HG03175 (cell line): ENCODE measurements around the gene MICALL1.

Experiments
- ATAC-seq: cut with Tn5 transposase; IDR thresholded peaks from one replicate; pipeline ENCODE4 v1.9.1; 2021; ENCODE audit warnings: mild to moderate bottlenecking, moderate library complexity; ENCODE audit not compliant: unreplicated experiment

The MICALL1 gene

GRCh38 chr22:37904572-37905533 lies 1.2 kb upstream of the MICALL1 start:
- no peak for ATAC-seq

GRCh38 chr22:37906364-37907008 lies 389 bp downstream of the MICALL1 start:
- peak; percentile 36 for ATAC-seq

- ATAC-seq = no peak
Measured at GRCh38 chr22:37907036-37907954, 1.2 kb downstream of the MICALL1 start.

DNA sequence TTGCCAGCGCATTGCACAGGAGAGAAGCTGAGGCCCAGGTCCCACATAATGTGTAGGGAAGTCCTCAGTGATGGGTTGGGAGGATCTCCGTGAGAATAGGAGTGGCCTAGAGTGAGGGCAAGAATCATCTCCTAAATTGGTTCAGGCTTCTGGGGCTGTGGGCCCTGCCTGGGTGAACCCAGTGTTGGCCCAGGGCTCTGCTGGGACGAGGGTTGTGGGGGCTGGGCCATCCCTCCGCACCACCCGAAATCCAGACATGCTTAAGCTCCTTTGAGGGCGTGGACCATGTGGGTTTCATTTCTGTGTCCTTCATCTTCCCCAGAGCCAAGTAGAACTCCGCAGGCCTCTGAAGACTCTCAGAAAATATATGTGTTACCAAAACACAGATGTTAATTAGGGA lies 3.7 kb downstream of the MICALL1 start:
- no peak for ATAC-seq

DNA sequence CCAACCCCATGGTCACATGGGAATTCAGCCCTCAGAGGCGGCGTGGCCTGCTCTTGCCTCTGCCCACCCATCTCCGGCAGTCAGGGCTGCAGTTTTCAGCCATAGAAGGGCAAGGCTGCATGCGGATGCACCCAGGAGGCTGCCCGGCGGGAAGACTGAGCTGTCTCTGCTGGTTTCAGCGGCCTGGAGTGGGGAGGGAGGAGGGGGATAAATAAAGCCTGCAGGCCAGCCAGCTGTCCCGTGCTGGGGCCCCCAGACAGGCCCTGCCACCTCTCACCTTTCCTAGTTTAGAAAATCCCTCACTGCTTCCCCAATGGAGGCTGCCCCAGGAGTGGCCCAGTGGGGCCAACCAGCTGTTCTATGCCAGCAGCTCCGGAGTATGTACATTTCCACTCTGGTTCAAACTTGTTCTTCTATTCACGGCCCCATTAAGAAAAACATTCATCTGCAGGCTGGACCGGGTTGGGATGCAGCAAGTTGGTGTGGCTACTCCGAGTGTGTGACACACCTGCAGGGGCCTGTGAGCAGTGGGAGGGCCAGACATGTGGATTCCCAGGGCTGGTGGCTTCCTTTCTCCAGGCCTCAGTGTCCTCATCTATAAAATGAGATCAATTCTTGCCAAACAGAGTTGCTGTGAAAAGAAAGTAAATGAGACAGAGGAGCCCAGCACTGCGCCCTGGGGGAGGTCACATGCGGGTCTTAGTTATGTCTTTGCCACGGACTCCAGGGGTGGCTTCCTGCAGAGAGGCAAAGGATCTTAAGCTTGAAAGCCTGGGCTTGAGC lies 5.0 kb downstream of the MICALL1 start:
- no peak for ATAC-seq

DNA sequence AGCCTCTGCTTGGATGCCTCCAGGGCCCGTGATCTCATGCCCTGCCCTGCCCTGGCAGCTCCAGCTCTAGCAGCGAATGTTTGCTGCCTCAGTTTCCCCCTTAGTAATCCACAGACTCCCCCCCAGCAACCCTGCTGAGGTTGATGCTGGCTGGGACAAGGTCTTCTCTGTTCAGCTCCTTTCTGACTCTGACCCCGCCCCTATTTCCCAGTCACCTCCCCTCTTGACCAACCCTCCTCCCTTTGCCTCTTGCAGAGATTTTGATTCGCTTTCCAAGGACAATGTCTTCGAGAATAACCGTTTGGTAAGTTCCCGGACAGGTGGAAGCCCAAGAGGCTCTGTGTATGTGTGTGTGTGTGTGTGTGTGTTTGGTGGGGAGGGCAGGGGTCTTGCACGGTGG lies 5.6 kb downstream of the MICALL1 start:
- no peak for ATAC-seq

- ATAC-seq = no peak
Measured at GRCh38 chr22:37912171-37912570, 6.1 kb downstream of the MICALL1 start.

DNA sequence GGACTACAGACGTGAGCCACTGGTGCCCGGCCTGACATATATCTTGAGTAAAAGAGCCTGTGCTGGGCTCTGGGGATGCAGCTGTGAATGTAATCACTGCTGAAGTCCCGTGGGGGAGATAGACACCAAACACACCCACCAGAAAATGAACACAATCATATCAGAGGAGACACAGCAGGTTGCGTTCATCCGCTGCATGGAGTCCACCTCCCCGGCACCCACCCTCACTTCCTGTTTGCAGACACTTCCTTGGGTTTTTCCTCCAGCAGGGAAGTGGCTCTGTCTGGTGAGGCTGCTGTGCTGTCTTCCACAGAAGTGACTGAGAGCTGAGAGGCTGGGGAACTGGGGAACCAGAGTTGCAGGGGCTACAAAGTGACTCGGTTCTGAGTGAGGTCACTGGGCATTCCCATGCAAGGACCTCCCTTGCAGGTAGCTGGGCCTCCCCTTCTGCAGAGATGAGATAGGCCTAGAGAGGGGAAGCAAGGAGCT lies 7.2 kb downstream of the MICALL1 start:
- no peak for ATAC-seq

- no peak for ATAC-seq
Measured at GRCh38 chr22:37916311-37916710, 10.2 kb downstream of the MICALL1 start.

- ATAC-seq = no peak
Measured at GRCh38 chr22:37917874-37918548, 11.9 kb downstream of the MICALL1 start.

DNA sequence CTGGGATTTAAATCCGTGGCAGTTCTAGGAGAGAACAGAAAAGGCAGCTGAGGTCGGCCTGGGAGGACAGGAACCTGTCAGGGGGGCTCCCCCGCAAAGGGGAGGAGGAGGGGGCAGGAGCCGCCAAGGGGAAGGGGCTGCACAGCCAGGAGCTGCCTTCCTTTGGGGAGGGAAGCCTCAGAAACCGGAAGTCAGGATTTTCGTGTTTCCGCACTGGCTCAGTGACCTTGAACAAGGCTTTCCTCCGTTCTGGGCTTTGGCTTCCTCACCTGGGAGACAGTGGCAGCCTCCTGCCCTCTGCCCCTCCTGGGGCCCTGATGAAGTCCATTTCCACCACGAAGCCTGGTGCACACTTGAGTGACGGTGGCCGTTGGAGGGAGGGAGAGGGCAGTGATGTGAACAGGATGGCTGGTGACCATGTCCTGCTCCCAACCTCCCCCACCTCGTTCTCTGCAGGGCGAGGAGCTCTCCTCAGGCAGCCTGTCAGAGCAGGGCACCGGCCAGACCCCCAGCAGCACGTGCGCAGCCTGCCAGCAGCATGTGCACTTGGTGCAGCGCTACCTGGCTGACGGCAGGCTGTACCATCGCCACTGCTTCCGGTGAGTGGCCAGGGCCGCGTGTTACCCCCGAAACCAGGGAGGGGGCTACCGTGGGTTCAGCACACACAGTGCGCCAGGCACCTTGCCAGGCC lies 12.6 kb downstream of the MICALL1 start:
- ATAC-seq = no peak

DNA sequence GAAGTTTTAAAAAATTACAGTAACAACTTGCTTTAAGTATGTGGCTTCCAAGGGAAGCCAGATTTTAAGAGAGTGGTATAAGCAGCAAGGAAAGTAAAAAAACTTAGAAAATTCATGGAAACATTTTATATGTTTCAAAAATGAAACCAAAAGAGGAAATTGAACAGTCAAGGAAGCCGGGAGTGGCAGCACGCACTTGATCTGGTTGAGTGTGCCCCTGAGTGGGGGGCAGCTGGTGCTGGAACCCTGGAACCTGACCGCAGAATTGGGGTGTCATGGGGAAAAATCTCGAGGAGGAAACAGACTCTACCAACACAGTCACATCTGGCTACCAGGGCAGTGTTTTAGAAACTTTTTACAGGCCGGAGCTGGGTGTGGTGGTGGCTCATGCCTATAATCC lies 14.0 kb downstream of the MICALL1 start:
- no peak for ATAC-seq

DNA sequence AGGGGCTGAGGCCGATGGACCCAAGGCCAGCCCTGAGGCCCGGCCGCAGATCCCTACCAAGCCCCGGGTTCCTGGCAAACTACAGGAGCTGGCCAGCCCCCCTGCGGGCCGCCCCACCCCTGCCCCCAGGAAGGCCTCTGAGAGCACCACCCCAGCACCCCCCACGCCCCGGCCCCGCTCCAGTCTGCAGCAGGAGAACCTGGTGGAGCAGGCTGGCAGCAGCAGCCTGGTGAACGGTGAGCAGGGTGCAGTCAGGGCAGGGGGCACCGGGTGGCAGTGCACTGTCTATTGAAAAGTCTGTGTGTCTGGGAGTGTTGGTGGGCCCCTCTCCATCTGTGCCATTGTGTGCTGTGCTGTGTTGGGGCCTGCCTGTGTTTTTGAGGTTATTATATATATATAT lies 16.1 kb downstream of the MICALL1 start:
- no peak for ATAC-seq

DNA sequence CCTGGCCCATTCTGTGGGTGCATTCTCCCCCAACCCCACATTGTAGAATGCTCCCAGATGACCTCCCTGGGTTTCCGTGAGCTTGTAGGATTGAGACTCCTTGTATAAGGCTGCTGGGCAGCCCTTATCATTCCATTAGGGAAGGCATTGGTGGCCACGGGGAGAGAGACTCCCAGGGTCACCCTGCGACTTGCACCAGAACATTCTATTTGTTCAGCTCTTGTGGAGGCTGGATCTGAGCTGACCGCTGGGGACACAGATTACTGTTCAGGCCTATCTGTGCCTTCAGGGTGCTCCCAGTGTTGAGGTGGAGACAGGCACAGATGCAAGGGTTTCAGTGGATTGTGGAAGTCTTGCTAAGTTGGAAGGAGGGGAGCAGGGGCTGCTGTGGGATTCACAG lies 17.8 kb downstream of the MICALL1 start:
- no peak for ATAC-seq

GRCh38 chr22:37924386-37925065 lies 18.4 kb downstream of the MICALL1 start:
- ATAC-seq = no peak

DNA sequence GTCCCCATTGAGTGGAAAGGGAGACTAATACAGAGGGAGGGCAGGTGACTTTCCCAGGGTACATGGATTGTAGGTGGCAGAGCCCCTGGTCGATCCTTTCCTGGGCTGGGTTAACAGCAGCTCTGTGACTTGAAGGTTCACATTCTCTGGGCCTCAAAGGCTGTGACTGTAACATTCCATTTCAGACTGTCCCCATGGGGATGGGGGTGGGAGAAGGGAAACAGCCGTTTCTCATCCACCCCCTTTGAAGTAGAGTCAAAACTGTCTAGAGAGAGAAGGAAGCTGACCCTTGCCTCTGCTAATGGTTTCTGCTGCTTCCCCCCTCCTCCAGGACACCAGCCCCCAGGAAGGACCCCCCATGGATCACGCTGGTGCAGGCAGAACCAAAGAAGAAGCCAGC lies 19.2 kb downstream of the MICALL1 start:
- no peak for ATAC-seq

GRCh38 chr22:37925767-37926166 lies 19.7 kb downstream of the MICALL1 start:
- no peak for ATAC-seq

DNA sequence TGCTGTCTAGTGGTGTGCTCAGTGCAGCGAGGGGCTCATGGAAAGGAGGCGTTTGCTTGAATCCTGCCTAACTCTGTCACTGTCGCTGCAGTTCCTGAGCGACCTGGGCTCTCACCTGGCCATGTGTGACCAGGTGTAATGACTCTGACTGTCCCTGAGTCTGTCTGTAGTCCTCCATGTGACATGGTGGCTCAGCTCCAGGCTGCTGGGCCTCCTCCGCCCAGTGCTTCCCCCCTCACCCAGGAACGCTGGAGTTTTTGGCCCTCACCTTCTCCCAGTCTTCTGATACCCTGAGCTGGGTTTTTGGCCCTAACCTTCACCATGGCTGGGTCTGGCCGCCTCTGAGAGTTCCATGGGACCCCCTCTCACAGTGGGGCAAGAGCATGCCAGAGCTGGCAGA lies 20.3 kb downstream of the MICALL1 start:
- ATAC-seq = no peak
